COLO668 (cell line): Measurements from ENCODE around the gene NXPH1.
A peak's percentile ranks its signal among the peaks of the same experiment; 100 is the strongest.

Experiments
- DNase-seq: peaks from one replicate; lab custom pipeline; 2025; ENCODE audit not compliant: unreplicated experiment; lab: John Stamatoyannopoulos, UW

Gene NXPH1

GRCh38 chr7:8435590-8436545 lies 2.5 kb downstream of the NXPH1 start:
- no peak for DNase-seq

GRCh38 chr7:8436965-8437364 lies 3.6 kb downstream of the NXPH1 start:
- peak; percentile 79 for DNase-seq

- DNase-seq: no peak
Measured at GRCh38 chr7:8437606-8438005, 4.2 kb downstream of the NXPH1 start.

- no peak for DNase-seq
Measured at GRCh38 chr7:8440670-8441069, 7.3 kb downstream of the NXPH1 start.

GRCh38 chr7:8441106-8441965 lies 7.9 kb downstream of the NXPH1 start:
- no peak for DNase-seq

- DNase-seq: peak; percentile 89
Measured at GRCh38 chr7:8442051-8442813, 8.8 kb downstream of the NXPH1 start.

GRCh38 chr7:8442814-8443304 lies 9.4 kb downstream of the NXPH1 start:
- peak; percentile 91 for DNase-seq

- DNase-seq: peak; percentile 58
Measured at GRCh38 chr7:8443576-8444467, 10.4 kb downstream of the NXPH1 start.

GRCh38 chr7:8444468-8444769 lies 11.0 kb downstream of the NXPH1 start:
- peak; percentile 64 for DNase-seq

- DNase-seq: no peak
Measured at GRCh38 chr7:8453535-8453934, 20.1 kb downstream of the NXPH1 start.

GRCh38 chr7:8455426-8455825 lies 22.0 kb downstream of the NXPH1 start:
- no peak for DNase-seq

- no peak for DNase-seq
Measured at GRCh38 chr7:8462309-8462708, 28.9 kb downstream of the NXPH1 start.

GRCh38 chr7:8465338-8465737 lies 31.9 kb downstream of the NXPH1 start:
- no peak for DNase-seq

- no peak for DNase-seq
Measured at GRCh38 chr7:8480527-8480926, 47.1 kb downstream of the NXPH1 start.

- DNase-seq: no peak
Measured at GRCh38 chr7:8481096-8481495, 47.7 kb downstream of the NXPH1 start.

- DNase-seq: no peak
Measured at GRCh38 chr7:8481752-8482446, 48.5 kb downstream of the NXPH1 start.

GRCh38 chr7:8490391-8491045 lies 57.1 kb downstream of the NXPH1 start:
- no peak for DNase-seq

- DNase-seq: no peak
Measured at GRCh38 chr7:8491106-8491505, 57.7 kb downstream of the NXPH1 start.
